Panc1 (cell line): Measurements from ENCODE around the gene IL1RAP. TPM values are rescaled to one million over a fixed set of nuclear protein-coding genes. Genes with fewer than 3 reads are reported as not detected.

Source experiments
- ATAC-seq: fragments of 200-7000 bp; cut with Tn5 transposase; 2 replicates; pipeline ENCODE4 v1.9.1; 2020; ENCODE audit warnings: mild to moderate bottlenecking, moderate library complexity
- BruUV-seq: library from RNA; stranded (reverse); fragments of 400-500 nt; replicated peaks from 2 replicates; lab custom pipeline; 2021; lab: Mats Ljungman, UMichigan
- CTCF ChIA-PET: fragments of 300-600 bp; sonication (Branson Sonifier 250); formaldehyde crosslinking; loops from one replicate; lab custom pipeline; 2022; ENCODE audit warnings: antibody characterized with exemption; lab: Charles Lee
- POLR2A ChIA-PET: fragments of 300-600 bp; sonication (Branson Sonifier 250); formaldehyde crosslinking; loops from one replicate; lab custom pipeline; 2022; ENCODE audit warnings: antibody characterized with exemption; lab: Charles Lee
- DNase-seq: peaks from one replicate; pipeline ENCODE4 v3.0.0-alpha.2; 2010; ENCODE audit warnings: low read depth, low spot score
- H3K27ac ChIP-seq: 2 replicates; pipeline ENCODE4 v1.5.1; 2011; ENCODE audit warnings: mild to moderate bottlenecking, low read length, inconsistent platforms
- H3K27me3 ChIP-seq: fragments of 200-500 bp; sonication (Bioruptor generic); 2 replicates; pipeline ENCODE4 v1.6.0; 2014; ENCODE audit warnings: low read length, inconsistent platforms; ENCODE audit not compliant: control insufficient read depth, insufficient read depth
- H3K36me3 ChIP-seq: fragments of 200-500 bp; sonication (Bioruptor generic); 2 replicates; pipeline ENCODE4 v1.5.1; 2014; ENCODE audit warnings: inconsistent platforms, mild to moderate bottlenecking, low read length, moderate library complexity; ENCODE audit not compliant: control insufficient read depth, insufficient read depth
- H3K4me1 ChIP-seq: 2 replicates; pipeline ENCODE4 v1.5.1; 2011; ENCODE audit warnings: inconsistent platforms, mild to moderate bottlenecking, low read length, moderate library complexity; ENCODE audit not compliant: control insufficient read depth, insufficient read depth
- H3K4me3 ChIP-seq, 2 experiments: 2 replicates each; pipeline ENCODE4 v1.5.1; 2011 to 2012; ENCODE audit warnings: low read depth in 2 of 2, low read length in 2 of 2, mild to moderate bottlenecking in 2 of 2, inconsistent platforms in 1 of 2, moderate library complexity in 1 of 2
- H3K9me3 ChIP-seq: fragments of 200-500 bp; sonication (Bioruptor generic); 2 replicates; pipeline ENCODE4 v1.5.1; 2014; ENCODE audit warnings: low read depth, mild to moderate bottlenecking, inconsistent platforms, low read length, moderate library complexity; ENCODE audit not compliant: control insufficient read depth, insufficient read depth
- POLR2AphosphoS5 ChIP-seq: IDR thresholded peaks from 2 replicates; pipeline ENCODE4 v1.6.1; 2012; ENCODE audit warnings: mild to moderate bottlenecking, low read depth, low read length, moderate library complexity
- SIN3A ChIP-seq: IDR thresholded peaks from 2 replicates; pipeline ENCODE4 v1.6.1; 2012; ENCODE audit warnings: low read depth, mild to moderate bottlenecking, low read length, moderate library complexity, borderline replicate concordance; ENCODE audit not compliant: insufficient read depth
- TCF7L2 ChIP-seq: IDR thresholded peaks from 2 replicates; pipeline ENCODE4 v1.6.1; 2011; ENCODE audit warnings: mild to moderate bottlenecking, low read depth, low read length, inconsistent platforms
- in situ Hi-C: cut with HindIII; loops from 2 replicates; pipeline ENCODE4 v1.10.0; 2016; ENCODE audit warnings: low sequenced_read_pairs, low pct_unique_long_range_greater_than_20kb
- intact Hi-C: fragments of 100-400 bp; cut with micrococcal nuclease; formaldehyde crosslinking; loops from one replicate; pipeline ENCODE4 v1.10.0; 2022; ENCODE audit not compliant: unreplicated experiment
- total RNA-seq: library from RNA; stranded (reverse); gene quantifications from one replicate; pipeline ENCODE4 v1.2.1, GENCODE V29; 2021; ENCODE audit not compliant: unreplicated experiment
- TF ChIP-seq, protein P1 (sequence below): fragments of 450-650 bp; IDR thresholded peaks from 2 replicates; pipeline ENCODE4 v1.5.1; 2017; ENCODE audit warnings: mild to moderate bottlenecking
- TF ChIP-seq, protein P2 (sequence below), 2 experiments: IDR thresholded peaks; 2 replicates each; pipeline ENCODE4 v1.6.1; 2011 to 2012; ENCODE audit warnings: low read depth in 2 of 2, control low read depth in 1 of 2, low read length in 1 of 2, mild to moderate bottlenecking in 1 of 2, moderate library complexity in 1 of 2; ENCODE audit not compliant: insufficient read depth in 1 of 2

Gene IL1RAP
- total RNA-seq, 1 experiment from 2014 or later: 5.2 TPM

DNA sequence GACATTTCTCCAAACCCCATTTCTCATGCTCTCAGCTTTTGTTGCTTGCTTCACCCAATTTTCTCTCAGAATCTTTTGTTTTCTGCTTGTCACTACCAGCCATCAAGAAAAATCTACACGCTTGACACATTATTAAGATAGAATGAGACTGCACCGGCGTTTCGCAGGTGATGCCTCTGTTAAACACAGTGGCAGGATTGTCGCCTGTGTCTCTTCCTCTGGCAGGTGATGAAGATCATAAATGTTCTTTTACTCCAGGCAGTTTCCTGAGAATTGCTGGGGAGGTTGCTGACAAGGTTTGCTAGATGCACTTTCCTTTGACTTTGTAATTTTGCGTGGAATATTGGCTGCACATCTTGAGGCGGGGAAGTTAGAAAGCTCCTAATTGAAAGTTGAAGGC lies 75.4 kb downstream of the IL1RAP start:
- ChIA-PET CTCF (no interaction called here), POLR2A (interaction anchor here (0.5 kb wide), 1 partner anchor 20 kb away, joined by 5 read pairs; no protein-coding TSS in a partner anchor)
- Histone ChIP-seq H3K9me3 (no peaks in the 10 kb centered on the region), H3K36me3 (no peaks in the 10 kb centered on the region), H3K4me1 (0 out of 2 replicates have a peak, but pooled peaks cover 7% of the 10 kb centered on the region), H3K27me3 (no peaks in the 10 kb centered on the region), H3K27ac (no peak overlapping the region), H3K4me3 (no peak overlapping the region)
- no TSS peak for BruUV-seq
- ATAC-seq: no peak
- in situ Hi-C loops (no loop called here), intact Hi-C loops (no loop called here)
- no peak for DNase-seq
- TF ChIP-seq, protein P1, sequence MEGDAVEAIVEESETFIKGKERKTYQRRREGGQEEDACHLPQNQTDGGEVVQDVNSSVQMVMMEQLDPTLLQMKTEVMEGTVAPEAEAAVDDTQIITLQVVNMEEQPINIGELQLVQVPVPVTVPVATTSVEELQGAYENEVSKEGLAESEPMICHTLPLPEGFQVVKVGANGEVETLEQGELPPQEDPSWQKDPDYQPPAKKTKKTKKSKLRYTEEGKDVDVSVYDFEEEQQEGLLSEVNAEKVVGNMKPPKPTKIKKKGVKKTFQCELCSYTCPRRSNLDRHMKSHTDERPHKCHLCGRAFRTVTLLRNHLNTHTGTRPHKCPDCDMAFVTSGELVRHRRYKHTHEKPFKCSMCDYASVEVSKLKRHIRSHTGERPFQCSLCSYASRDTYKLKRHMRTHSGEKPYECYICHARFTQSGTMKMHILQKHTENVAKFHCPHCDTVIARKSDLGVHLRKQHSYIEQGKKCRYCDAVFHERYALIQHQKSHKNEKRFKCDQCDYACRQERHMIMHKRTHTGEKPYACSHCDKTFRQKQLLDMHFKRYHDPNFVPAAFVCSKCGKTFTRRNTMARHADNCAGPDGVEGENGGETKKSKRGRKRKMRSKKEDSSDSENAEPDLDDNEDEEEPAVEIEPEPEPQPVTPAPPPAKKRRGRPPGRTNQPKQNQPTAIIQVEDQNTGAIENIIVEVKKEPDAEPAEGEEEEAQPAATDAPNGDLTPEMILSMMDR: no peak
- no peak for TF ChIP-seq POLR2AphosphoS5
- TF ChIP-seq, protein P2, sequence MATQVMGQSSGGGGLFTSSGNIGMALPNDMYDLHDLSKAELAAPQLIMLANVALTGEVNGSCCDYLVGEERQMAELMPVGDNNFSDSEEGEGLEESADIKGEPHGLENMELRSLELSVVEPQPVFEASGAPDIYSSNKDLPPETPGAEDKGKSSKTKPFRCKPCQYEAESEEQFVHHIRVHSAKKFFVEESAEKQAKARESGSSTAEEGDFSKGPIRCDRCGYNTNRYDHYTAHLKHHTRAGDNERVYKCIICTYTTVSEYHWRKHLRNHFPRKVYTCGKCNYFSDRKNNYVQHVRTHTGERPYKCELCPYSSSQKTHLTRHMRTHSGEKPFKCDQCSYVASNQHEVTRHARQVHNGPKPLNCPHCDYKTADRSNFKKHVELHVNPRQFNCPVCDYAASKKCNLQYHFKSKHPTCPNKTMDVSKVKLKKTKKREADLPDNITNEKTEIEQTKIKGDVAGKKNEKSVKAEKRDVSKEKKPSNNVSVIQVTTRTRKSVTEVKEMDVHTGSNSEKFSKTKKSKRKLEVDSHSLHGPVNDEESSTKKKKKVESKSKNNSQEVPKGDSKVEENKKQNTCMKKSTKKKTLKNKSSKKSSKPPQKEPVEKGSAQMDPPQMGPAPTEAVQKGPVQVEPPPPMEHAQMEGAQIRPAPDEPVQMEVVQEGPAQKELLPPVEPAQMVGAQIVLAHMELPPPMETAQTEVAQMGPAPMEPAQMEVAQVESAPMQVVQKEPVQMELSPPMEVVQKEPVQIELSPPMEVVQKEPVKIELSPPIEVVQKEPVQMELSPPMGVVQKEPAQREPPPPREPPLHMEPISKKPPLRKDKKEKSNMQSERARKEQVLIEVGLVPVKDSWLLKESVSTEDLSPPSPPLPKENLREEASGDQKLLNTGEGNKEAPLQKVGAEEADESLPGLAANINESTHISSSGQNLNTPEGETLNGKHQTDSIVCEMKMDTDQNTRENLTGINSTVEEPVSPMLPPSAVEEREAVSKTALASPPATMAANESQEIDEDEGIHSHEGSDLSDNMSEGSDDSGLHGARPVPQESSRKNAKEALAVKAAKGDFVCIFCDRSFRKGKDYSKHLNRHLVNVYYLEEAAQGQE (IDR thresholded peaks at IDR 0.05; ENCODE audit: insufficient read depth in 1 of 2, low read depth in 2 of 2, low read length in 1 of 2): no peak
- no peak for TF ChIP-seq TCF7L2
- TF ChIP-seq SIN3A: no peak

DNA sequence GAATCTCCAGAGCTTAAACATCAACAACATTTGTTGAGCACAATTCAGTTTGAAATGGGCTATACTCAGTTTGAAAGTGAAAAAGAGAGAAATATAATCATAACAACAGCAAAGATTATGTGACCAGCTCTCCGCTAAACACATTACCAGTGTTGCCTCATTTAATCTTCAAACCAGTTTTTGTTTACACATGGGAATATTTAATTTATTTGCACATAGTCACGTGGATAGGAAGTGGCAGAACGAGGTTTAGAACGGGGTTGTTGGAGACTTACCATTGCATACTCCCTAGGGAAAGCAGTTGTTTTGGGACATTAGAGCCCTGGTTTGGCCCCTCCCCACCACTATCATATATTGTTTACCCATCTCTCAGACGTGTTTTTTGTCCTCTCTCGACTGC lies 77.2 kb downstream of the IL1RAP start:
- BruUV-seq: no TSS peak
- H3K36me3 ChIP-seq: no peaks in the 10 kb centered on the region
- H3K27me3 ChIP-seq: no peaks in the 10 kb centered on the region
- no peak overlapping the region for H3K4me3 ChIP-seq
- H3K9me3 ChIP-seq: no peaks in the 10 kb centered on the region
- TF ChIP-seq, protein P2 (IDR thresholded peaks at IDR 0.05; ENCODE audit: insufficient read depth in 1 of 2, low read depth in 2 of 2, low read length in 1 of 2): no peak
- TF ChIP-seq TCF7L2: no peak
- TF ChIP-seq SIN3A: no peak
- no peak for TF ChIP-seq POLR2AphosphoS5
- TF ChIP-seq, protein P1: no peak
- in situ Hi-C loops: no loop called here
- ATAC-seq (no peak), DNase-seq (no peak)
- POLR2A ChIA-PET: no interaction called here
- H3K4me1 ChIP-seq: 0 out of 2 replicates have a peak, but pooled peaks cover 7% of the 10 kb centered on the region
- CTCF ChIA-PET: no interaction called here
- intact Hi-C loops: no loop called here
- no peak overlapping the region for H3K27ac ChIP-seq
